ENCODE results near the gene KIFC3. TPM values are rescaled to one million over a fixed set of nuclear protein-coding genes. Genes with fewer than 3 reads are reported as not detected.
"Not testable (repeated sequence)": the region's sequence is repeated elsewhere in the genome, so short reads cannot be mapped to it uniquely, and the experiment has no call there.

KIFC3 gene
- total RNA-seq, 8 experiments from 2014 or later: 2.7 to 32.4 (median 8.2) TPM

DNA sequence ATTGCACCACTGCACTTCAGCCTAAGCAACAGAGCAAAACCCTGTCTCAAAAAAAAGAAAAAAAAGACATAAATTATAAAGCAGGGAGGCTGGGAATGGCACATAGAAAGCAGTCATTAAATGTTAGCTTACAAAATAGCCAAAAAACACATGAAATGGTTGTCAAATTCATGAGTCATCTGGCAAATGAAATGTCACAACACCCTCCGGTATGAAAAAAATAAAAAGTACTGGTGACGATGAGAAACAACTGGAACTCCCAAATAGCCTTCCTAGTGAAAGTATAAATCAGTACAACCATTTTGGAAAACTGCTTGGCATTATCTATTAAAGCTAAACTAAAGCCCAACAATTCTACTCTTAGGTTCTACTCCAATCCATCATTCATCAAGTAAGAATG lies 70.3 kb downstream of the KIFC3 start:
- ATAC-seq (replicated peaks in 6 of 8): no peak
- 4 to 100% (median 85%) methylated on average over 1 to 2 of the region's 2 CpGs for WGBS, 10 experiments
- in situ Hi-C loops (cut with MboI; ENCODE audit: low pct_unique_long_range_greater_than_20kb in 2 of 9, low sequenced_read_pairs in 9 of 9, unreplicated experiment in 9 of 9): loop anchor here in 1 of 9 experiments (25.0 kb wide), 1 partner anchor 145 kb away; no protein-coding TSS in a partner anchor
- Histone ChIP-seq H3K27ac (no peak overlapping the region), H3K4me3 (no peak overlapping the region), H3K4me1 (replicated peaks in 1 of 2) (peaks cover 7% of the 10 kb centered on the region in 2 donors)

DNA sequence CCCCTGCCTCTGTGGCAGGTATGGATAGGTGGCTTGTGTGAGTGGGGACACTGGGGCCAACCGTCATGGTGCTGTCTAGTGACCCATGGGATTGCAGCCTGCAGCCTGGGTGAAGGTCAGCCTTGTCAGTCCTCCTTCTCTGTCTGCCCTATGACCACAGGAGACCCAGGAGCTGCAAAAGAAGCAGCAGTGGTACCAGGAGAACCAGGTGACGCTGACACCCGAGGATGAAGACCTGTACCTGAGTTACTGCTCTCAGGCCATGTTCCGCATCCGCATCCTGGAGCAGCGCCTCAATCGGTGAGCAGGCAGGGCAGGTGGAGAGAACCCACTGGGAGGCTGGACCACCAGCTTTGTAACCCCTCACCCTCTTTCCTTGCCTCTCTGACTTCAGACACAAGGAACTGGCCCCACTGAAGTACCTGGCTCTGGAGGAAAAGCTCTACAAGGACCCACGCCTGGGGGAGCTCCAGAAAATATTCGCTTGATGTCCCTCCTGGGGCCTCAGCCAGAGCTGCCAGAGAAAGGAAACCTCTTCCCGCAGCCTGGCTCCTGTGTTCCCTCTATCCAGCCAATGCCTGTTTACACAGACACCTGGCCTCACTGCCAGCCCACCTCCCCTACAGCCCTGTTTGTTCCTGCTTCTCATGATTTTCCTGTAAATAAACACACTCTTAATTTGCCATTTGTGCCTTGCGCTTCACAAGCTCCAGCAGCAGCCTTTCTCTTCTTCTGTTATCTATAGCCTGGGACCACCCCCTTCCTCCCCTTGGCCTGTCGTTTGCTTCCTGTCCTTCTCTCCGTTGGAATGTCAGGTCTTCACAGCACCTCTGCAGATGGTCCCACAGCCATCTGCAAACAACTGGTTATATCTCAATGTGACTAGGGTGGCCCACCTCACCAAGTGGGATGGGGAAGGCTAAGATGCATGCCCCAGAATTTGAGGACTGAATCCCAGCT lies 71.2 kb downstream of the KIFC3 start:
- Histone ChIP-seq H3K27ac (no peak overlapping the region), H3K4me3 (no peak overlapping the region), H3K4me1 (replicated peaks in 1 of 2) (peaks cover 3 to 5% of the 10 kb centered on the region in 2 donors)
- in situ Hi-C loops (cut with MboI; ENCODE audit: low pct_unique_long_range_greater_than_20kb in 2 of 9, low sequenced_read_pairs in 9 of 9, unreplicated experiment in 9 of 9): loop anchor here in 1 of 9 experiments (25.0 kb wide), 1 partner anchor 144 kb away; no protein-coding TSS in a partner anchor
- WGBS, 10 experiments: 20 to 100% (median 58%) methylated on average over 1 to 13 of the region's 13 CpGs; no CpG with 5 or more reads in 1 of the 10 experiments
- ATAC-seq (replicated peaks in 6 of 8): no peak

DNA sequence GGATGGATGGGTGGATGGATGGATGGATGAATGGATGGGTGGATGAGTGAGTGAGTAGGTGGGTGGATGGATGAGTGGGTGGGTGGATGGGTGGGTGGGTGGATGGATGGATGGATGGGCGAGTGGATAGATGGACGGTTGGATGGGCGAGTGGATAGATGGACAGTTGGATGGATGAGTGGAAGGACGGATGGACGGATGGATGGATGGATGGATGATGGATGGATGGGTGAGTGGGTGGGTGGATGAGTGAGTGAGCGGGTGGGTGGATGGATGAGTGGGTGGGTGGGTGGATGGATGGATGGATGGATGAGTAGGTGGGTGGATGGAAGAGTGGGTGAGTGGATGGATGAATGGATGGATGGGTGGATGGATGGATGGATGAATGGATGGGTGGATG lies 72.4 kb downstream of the KIFC3 start:
- WGBS, 10 experiments: no CpG with 5 or more reads among the region's 6 CpGs
- H3K4me1 ChIP-seq (replicated peaks in 1 of 2); ATAC-seq (replicated peaks in 6 of 8); H3K4me3 ChIP-seq; H3K27ac ChIP-seq: not testable (repeated sequence)
- in situ Hi-C loops (cut with MboI; ENCODE audit: low pct_unique_long_range_greater_than_20kb in 2 of 9, low sequenced_read_pairs in 9 of 9, unreplicated experiment in 9 of 9): loop anchor here in 1 of 9 experiments (25.0 kb wide), 1 partner anchor 143 kb away; no protein-coding TSS in a partner anchor

DNA sequence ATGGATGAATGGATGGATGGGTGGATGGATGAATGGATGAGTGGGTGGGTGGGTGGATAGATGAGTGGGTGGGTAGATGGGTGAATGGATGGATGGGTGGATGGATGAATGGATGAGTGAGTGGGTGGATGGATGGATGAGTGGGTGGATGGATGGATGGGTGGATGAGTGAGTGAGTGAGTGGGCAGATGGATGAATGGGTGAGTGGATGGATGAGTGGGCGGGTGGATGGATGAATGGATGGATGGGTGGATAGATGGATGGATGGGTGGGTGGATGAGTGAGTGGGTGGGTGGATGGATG lies 73.2 kb downstream of the KIFC3 start:
- WGBS, 10 experiments: 60% methylated on average over 1 of the region's 1 CpG; no CpG with 5 or more reads in 9 of the 10 experiments
- H3K4me3 ChIP-seq: no peak overlapping the region
- no peak overlapping the region for H3K27ac ChIP-seq
- H3K4me1 ChIP-seq (replicated peaks in 1 of 2): peaks cover 0 to under 1% of the 10 kb centered on the region in 2 donors
- in situ Hi-C loops (cut with MboI; ENCODE audit: low pct_unique_long_range_greater_than_20kb in 2 of 9, low sequenced_read_pairs in 9 of 9, unreplicated experiment in 9 of 9): loop anchor here in 1 of 9 experiments (25.0 kb wide), 1 partner anchor 142 kb away; no protein-coding TSS in a partner anchor
- ATAC-seq (replicated peaks in 6 of 8): no peak

DNA sequence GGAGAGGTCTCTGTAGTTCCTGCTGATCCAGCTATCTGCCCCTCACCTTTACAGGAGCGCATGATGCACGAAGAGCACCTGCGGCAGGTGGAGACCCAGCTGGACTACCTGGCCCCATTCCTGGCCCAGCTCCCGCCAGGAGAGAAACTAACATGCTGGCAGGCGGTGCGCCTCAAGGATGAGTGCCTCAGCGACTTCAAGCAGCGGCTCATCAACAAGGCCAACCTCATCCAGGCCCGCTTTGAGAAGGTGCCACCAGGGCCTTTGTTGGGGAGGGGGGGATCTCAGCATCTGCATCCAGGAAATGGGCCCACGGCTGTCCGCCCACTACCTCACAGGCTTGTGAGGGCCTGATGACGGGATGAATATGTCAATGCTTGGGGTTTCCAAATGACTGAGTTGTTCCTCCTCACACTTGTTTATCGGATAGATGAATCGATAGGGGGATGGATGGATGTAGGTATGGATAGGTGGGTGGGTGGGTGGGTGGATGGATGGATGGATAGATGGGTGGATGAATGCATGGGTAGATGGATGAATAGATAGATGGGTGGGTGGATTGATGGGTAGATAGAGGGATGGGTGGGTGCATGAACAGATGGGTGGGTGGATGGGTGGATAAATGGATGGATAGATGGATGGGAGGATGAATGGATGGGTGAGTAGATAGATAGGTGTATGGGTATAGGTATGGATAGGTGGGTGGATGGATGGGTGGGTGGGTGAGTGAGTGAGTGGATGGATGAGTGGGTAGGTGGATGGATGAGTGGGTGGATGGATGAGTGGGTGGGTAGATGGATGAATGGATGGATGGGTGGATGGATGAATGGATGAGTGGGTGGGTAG lies 73.7 kb downstream of the KIFC3 start:
- H3K4me3 ChIP-seq: no peak overlapping the region
- WGBS, 10 experiments: 75 to 100% (median 95%) methylated on average over 2 to 4 of the region's 14 CpGs; no CpG with 5 or more reads in 7 of the 10 experiments
- in situ Hi-C loops (cut with MboI; ENCODE audit: low pct_unique_long_range_greater_than_20kb in 2 of 9, low sequenced_read_pairs in 9 of 9, unreplicated experiment in 9 of 9): loop anchor here in 1 of 9 experiments (25.0 kb wide), 1 partner anchor 141 kb away; no protein-coding TSS in a partner anchor
- no peak overlapping the region for H3K27ac ChIP-seq
- H3K4me1 ChIP-seq (replicated peaks in 1 of 2): no peaks in the 10 kb centered on the region
- no peak for ATAC-seq (replicated peaks in 6 of 8)

DNA sequence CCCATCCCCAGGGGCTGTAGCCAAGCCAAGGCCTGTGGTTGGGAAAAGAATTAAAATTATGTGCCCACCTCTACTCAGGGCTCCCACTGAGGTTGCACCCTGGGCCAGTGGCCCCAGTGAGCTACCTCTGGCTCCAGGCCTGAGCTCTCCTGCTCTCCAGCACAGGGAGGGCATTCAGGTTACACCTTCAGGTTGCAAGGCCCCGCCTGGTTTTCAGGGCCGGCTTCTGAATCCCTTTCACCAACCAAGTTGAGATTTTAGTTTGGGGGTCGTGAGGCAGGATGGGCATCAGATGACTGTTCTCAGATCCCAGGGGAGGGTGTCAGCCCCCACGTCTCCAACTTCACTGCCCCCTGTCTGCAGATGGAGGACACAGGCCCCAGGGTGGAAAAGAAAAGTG lies 74.7 kb downstream of the KIFC3 start:
- in situ Hi-C loops (cut with MboI; ENCODE audit: low pct_unique_long_range_greater_than_20kb in 2 of 9, low sequenced_read_pairs in 9 of 9, unreplicated experiment in 9 of 9): loop anchor here in 1 of 9 experiments (25.0 kb wide), 1 partner anchor 140 kb away; no protein-coding TSS in a partner anchor
- 40 to 86% (median 72%) methylated on average over 1 to 2 of the region's 4 CpGs; no CpG with 5 or more reads in 7 of the 10 experiments for WGBS, 10 experiments
- Histone ChIP-seq H3K4me3 (no peak overlapping the region), H3K4me1 (replicated peaks in 1 of 2) (peaks cover under 1 to 1% of the 10 kb centered on the region in 2 donors), H3K27ac (no peak overlapping the region)
- no peak for ATAC-seq (replicated peaks in 6 of 8)

DNA sequence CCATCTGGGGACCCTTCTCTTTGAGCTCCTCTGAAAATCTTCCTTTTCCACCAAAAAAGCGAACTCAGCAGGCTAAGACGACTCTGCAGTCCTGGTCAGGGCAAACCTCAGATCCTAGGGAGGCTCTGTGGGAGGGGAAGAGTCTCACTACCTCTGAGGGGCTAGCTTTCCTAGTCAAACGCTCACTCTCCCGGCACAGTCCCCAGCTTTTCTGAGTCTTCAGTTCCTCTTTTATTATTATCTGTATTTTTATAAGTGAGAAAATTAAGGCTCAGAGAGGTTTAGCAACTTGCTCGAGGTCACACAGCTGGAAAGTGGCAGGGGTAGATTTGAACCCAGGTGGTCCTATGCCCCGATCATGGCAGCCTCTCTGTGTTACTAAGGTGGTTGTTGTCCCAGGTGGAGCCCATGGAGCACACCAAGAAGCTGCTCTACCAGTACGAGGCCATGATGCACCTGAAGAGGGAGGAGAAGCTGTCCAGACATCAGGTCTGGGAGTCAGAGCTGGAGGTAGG lies 75.8 kb downstream of the KIFC3 start:
- Histone ChIP-seq H3K4me1 (replicated peaks in 1 of 2) (peaks cover 2% of the 10 kb centered on the region in 2 donors), H3K4me3 (no peak overlapping the region), H3K27ac (no peak overlapping the region)
- WGBS, 10 experiments: 0 to 90% (median 64%) methylated on average over 1 to 4 of the region's 7 CpGs; no CpG with 5 or more reads in 2 of the 10 experiments
- in situ Hi-C loops (cut with MboI; ENCODE audit: low pct_unique_long_range_greater_than_20kb in 2 of 9, low sequenced_read_pairs in 9 of 9, unreplicated experiment in 9 of 9): loop anchor here in 1 of 9 experiments (25.0 kb wide), 1 partner anchor 139 kb away; no protein-coding TSS in a partner anchor
- no peak for ATAC-seq (replicated peaks in 6 of 8)

DNA sequence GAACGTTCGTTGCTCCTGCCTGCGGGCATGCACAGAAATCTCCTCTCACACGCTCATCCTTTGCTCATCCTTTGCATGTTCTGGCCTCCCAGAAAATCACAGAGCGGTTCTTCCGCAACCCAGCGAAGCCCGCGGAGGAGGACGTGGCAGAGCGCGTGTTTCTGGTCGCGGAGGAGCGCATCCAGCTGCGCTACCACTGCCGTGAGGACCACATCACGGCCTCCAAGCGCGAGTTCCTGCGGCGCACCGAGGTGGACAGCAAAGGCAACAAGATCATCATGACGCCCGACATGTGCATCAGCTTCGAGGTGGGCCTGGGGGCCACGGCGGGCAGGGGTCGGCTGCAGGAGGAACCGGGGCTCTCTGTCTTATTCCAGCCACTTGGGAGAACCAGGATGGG lies 76.3 kb downstream of the KIFC3 start:
- in situ Hi-C loops (cut with MboI; ENCODE audit: low pct_unique_long_range_greater_than_20kb in 2 of 9, low sequenced_read_pairs in 9 of 9, unreplicated experiment in 9 of 9): loop anchor here in 1 of 9 experiments (25.0 kb wide), 1 partner anchor 139 kb away; no protein-coding TSS in a partner anchor
- Histone ChIP-seq H3K4me1 (replicated peaks in 1 of 2) (peaks cover 2% of the 10 kb centered on the region in 2 donors), H3K27ac (no peak overlapping the region), H3K4me3 (no peak overlapping the region)
- 80 to 100% (median 86%) methylated on average over 2 to 18 of the region's 30 CpGs; no CpG with 5 or more reads in 4 of the 10 experiments for WGBS, 10 experiments
- no peak for ATAC-seq (replicated peaks in 6 of 8)

DNA sequence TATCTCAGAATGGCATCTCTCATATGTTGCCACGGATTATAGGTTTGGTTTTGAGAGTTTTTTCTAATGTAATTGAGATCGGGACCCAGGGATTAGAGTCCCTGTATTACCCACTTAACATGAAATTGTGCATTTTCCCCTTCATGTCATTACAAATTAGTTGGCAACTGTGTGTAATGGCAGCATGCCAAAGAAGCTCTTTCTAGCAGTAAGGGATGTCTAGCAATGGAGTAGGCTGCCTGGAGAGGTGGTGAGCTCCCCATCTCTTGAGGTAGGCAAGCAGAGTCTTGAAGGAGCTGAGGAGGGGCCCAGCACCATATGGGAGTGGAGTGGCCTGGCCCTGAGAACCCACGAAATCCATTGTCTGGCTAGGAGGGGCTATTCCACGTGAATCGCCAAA lies 76.7 kb downstream of the KIFC3 start:
- 13 to 100% (median 65%) methylated on average over 1 to 2 of the region's 5 CpGs; no CpG with 5 or more reads in 1 of the 10 experiments for WGBS, 10 experiments
- no peak for ATAC-seq (replicated peaks in 6 of 8)
- Histone ChIP-seq H3K4me1 (replicated peaks in 1 of 2) (peaks cover 2% of the 10 kb centered on the region in 2 donors), H3K27ac (no peak overlapping the region), H3K4me3 (no peak overlapping the region)
- in situ Hi-C loops (cut with MboI; ENCODE audit: low pct_unique_long_range_greater_than_20kb in 2 of 9, low sequenced_read_pairs in 9 of 9, unreplicated experiment in 9 of 9): loop anchor here in 1 of 9 experiments (25.0 kb wide), 1 partner anchor 138 kb away; no protein-coding TSS in a partner anchor

DNA sequence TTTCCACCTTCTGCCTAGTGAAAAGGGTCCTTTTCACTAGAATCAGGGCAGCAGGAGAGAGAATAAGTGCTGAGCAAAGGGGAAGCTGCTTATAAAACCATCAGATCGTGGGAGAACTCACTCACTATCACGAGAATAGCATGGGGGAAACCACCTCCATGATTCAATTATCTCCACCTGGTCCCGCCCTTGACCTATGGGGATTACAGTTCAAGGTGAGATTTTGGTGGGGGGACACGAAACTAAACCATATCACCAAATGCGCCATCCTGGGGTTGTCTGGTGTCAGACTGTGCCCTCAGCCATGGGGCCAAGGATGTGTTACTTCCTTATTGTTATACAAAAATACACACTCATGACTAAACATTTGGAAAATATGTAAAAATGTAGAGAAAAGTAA lies 77.1 kb downstream of the KIFC3 start:
- in situ Hi-C loops (cut with MboI; ENCODE audit: low pct_unique_long_range_greater_than_20kb in 2 of 9, low sequenced_read_pairs in 9 of 9, unreplicated experiment in 9 of 9): loop anchor here in 1 of 9 experiments (25.0 kb wide), 1 partner anchor 138 kb away; no protein-coding TSS in a partner anchor
- no peak overlapping the region for H3K4me3 ChIP-seq
- H3K4me1 ChIP-seq (replicated peaks in 1 of 2): peaks cover 2% of the 10 kb centered on the region in 2 donors
- 61 to 78% (median 72%) methylated on average over 3 to 5 of the region's 5 CpGs; no CpG with 5 or more reads in 3 of the 10 experiments for WGBS, 10 experiments
- ATAC-seq (replicated peaks in 6 of 8): no peak
- no peak overlapping the region for H3K27ac ChIP-seq

DNA sequence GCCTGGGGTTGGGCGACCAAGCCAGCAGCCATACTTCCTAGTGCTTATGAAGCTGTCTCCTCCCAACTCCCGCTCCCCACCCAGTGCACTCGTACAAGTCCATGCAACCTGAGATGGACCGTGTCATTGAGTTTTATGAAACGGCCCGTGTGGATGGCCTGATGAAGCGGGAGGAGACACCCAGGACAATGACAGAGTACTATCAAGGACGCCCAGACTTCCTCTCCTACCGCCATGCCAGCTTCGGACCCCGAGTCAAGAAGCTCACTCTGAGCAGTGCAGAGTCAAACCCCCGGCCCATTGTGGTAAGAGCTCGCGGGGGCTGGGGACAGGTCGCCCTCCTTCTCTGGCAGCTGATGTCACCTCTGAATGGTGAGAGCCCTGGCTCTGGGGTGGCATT lies 77.8 kb downstream of the KIFC3 start:
- Histone ChIP-seq H3K27ac (no peak overlapping the region), H3K4me3 (no peak overlapping the region), H3K4me1 (replicated peaks in 1 of 2) (peaks cover 2% of the 10 kb centered on the region in 2 donors)
- no peak for ATAC-seq (replicated peaks in 6 of 8)
- WGBS, 10 experiments: 0 to 87% (median 82%) methylated on average over 1 to 11 of the region's 15 CpGs; no CpG with 5 or more reads in 3 of the 10 experiments
- in situ Hi-C loops (cut with MboI; ENCODE audit: low pct_unique_long_range_greater_than_20kb in 2 of 9, low sequenced_read_pairs in 9 of 9, unreplicated experiment in 9 of 9): no loop called here

DNA sequence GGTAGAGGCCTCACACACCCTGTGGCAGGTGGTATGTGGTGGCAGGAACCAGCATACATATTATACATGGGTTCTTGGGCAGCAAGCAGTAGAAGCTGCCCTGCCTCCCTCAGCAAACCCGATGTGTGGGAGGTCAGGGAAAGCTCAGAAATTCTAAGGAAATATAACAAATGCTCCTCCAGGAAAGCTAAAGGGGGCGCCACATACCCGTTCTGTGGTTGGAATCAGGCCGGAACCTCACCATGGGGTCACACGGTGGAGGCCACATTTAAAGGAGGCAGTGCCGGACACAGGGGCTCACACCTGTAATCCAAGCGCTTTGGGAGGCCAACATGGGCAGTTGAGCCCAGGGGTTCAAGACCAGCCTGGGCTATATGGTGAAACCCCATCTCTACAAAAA lies 79.1 kb downstream of the KIFC3 start:
- no peak for ATAC-seq (replicated peaks in 6 of 8)
- in situ Hi-C loops (cut with MboI; ENCODE audit: low pct_unique_long_range_greater_than_20kb in 2 of 9, low sequenced_read_pairs in 9 of 9, unreplicated experiment in 9 of 9): no loop called here
- WGBS, 10 experiments: 50 to 71% methylated on average over 1 to 7 of the region's 7 CpGs; no CpG with 5 or more reads in 8 of the 10 experiments

More for the DNA sequence above, 79.1 kb downstream of the KIFC3 start:
- Histone ChIP-seq H3K4me3 (no peak overlapping the region), H3K4me1 (replicated peaks in 1 of 2) (peaks cover 2% of the 10 kb centered on the region in 2 donors), H3K27ac (no peak overlapping the region)

Data from motor neuron (in vitro differentiated cells).